H9 (cell line): ENCODE results near the gene NR1D1. TPM values are rescaled to one million over a fixed set of nuclear protein-coding genes. Genes with fewer than 3 reads are reported as not detected.

Source experiments
- DNase-seq: peaks from one replicate; pipeline ENCODE4 v3.0.0-alpha.2; 2017
- H2AFZ ChIP-seq: one replicate; pipeline ENCODE4 v1.6.1; 2013; ENCODE audit warnings: mild to moderate bottlenecking, low read length, control low read depth, moderate library complexity
- H2AK5ac ChIP-seq: 2 replicates; pipeline ENCODE4 v1.6.1; 2013; ENCODE audit warnings: low read length, control low read depth, mixed read lengths; ENCODE audit not compliant: insufficient read length
- H2BK120ac ChIP-seq: one replicate; pipeline ENCODE4 v1.6.1; 2013; ENCODE audit warnings: low read depth, mild to moderate bottlenecking, low read length, control low read depth, inconsistent platforms; ENCODE audit not compliant: poor library complexity, severe bottlenecking
- H2BK12ac ChIP-seq: 2 replicates; pipeline ENCODE4 v1.6.1; 2013; ENCODE audit warnings: low read length, control low read depth, mixed read lengths, low read depth; ENCODE audit not compliant: insufficient read length
- H2BK15ac ChIP-seq: 2 replicates; pipeline ENCODE4 v1.6.1; 2013; ENCODE audit warnings: low read depth, low read length, control low read depth
- H2BK20ac ChIP-seq: one replicate; pipeline ENCODE4 v1.6.1; 2013; ENCODE audit warnings: low read depth, mild to moderate bottlenecking, low read length, control low read depth, inconsistent platforms; ENCODE audit not compliant: poor library complexity, severe bottlenecking
- H2BK5ac ChIP-seq: 2 replicates; pipeline ENCODE4 v1.6.1; 2013; ENCODE audit warnings: low read length, control low read depth, mixed read lengths; ENCODE audit not compliant: insufficient read length
- H3K14ac ChIP-seq: 2 replicates; pipeline ENCODE4 v1.6.1; 2013; ENCODE audit warnings: low read length, control low read depth; ENCODE audit not compliant: insufficient read depth
- H3K18ac ChIP-seq: 2 replicates; pipeline ENCODE4 v1.6.1; 2013; ENCODE audit warnings: low read depth, mild to moderate bottlenecking, mixed read lengths, low read length, control low read depth; ENCODE audit not compliant: insufficient read length
- H3K23ac ChIP-seq: 2 replicates; pipeline ENCODE4 v1.6.1; 2013; ENCODE audit warnings: low read length, control low read depth, mixed read lengths, low read depth; ENCODE audit not compliant: insufficient read length
- H3K23me2 ChIP-seq: 2 replicates; pipeline ENCODE4 v1.6.1; 2013; ENCODE audit warnings: low read depth, mild to moderate bottlenecking, mixed read lengths, low read length, control low read depth; ENCODE audit not compliant: insufficient read length, poor library complexity, severe bottlenecking
- H3K27ac ChIP-seq: 2 replicates; pipeline ENCODE4 v1.5.1; 2013; ENCODE audit warnings: low read length, control low read depth, mixed read lengths, low read depth; ENCODE audit not compliant: insufficient read length
- H3K27me3 ChIP-seq: 2 replicates; pipeline ENCODE4 v1.6.1; 2013; ENCODE audit warnings: low read length, control low read depth, inconsistent platforms; ENCODE audit not compliant: insufficient read depth
- H3K4ac ChIP-seq: 2 replicates; pipeline ENCODE4 v1.6.1; 2013; ENCODE audit warnings: low read depth, mild to moderate bottlenecking, control low read depth, inconsistent platforms, low read length, moderate library complexity
- H3K4me1 ChIP-seq: 2 replicates; pipeline ENCODE4 v1.6.1; 2013; ENCODE audit warnings: low read length, control low read depth, inconsistent platforms; ENCODE audit not compliant: insufficient read depth
- H3K4me2 ChIP-seq: 2 replicates; pipeline ENCODE4 v1.6.1; 2013; ENCODE audit warnings: low read length, control low read depth, mixed read lengths; ENCODE audit not compliant: insufficient read length, insufficient read depth
- H3K56ac ChIP-seq: 2 replicates; pipeline ENCODE4 v1.6.1; 2013; ENCODE audit warnings: low read depth, mild to moderate bottlenecking, mixed read lengths, low read length, control low read depth; ENCODE audit not compliant: insufficient read length
- H3K79me1 ChIP-seq: 2 replicates; pipeline ENCODE4 v1.6.1; 2013; ENCODE audit warnings: low read depth, mild to moderate bottlenecking, moderate library complexity, low read length, control low read depth, inconsistent platforms; ENCODE audit not compliant: insufficient read depth, poor library complexity, severe bottlenecking
- H3K79me2 ChIP-seq: 2 replicates; pipeline ENCODE4 v1.6.1; 2013; ENCODE audit warnings: low read length, control low read depth, inconsistent platforms; ENCODE audit not compliant: insufficient read depth
- H3K9ac ChIP-seq: 2 replicates; pipeline ENCODE4 v1.6.1; 2013; ENCODE audit warnings: low read length, control low read depth, mixed read lengths; ENCODE audit not compliant: insufficient read length; ENCODE audit errors: extremely low read depth
- H3K9me3 ChIP-seq: one replicate; pipeline ENCODE4 v1.6.1; 2013; ENCODE audit warnings: low read depth, low read length, inconsistent platforms; ENCODE audit not compliant: control insufficient read depth
- H3T11ph ChIP-seq: one replicate; pipeline ENCODE4 v1.6.1; 2013; ENCODE audit warnings: mild to moderate bottlenecking, low read length, control low read depth, inconsistent platforms
- H4K20me1 ChIP-seq: one replicate; pipeline ENCODE4 v1.6.1; 2013; ENCODE audit not compliant: control insufficient read depth, insufficient read length, insufficient read depth
- H4K5ac ChIP-seq: 2 replicates; pipeline ENCODE4 v1.6.1; 2013; ENCODE audit warnings: low read depth, mild to moderate bottlenecking, mixed read lengths, low read length, control low read depth; ENCODE audit not compliant: insufficient read length
- H4K8ac ChIP-seq: replicated peaks from 2 replicates; pipeline ENCODE4 v1.6.1; 2013; ENCODE audit warnings: low read length, control low read depth, mixed read lengths, low read depth; ENCODE audit not compliant: insufficient read length
- H4K91ac ChIP-seq: 2 replicates; pipeline ENCODE4 v1.6.1; 2013; ENCODE audit warnings: low read depth, mild to moderate bottlenecking, moderate library complexity, mixed read lengths, low read length, control low read depth; ENCODE audit not compliant: insufficient read length
- H3K27ac Mint-ChIP-seq, 3 experiments: 2 replicates in 2 of 3; 3 replicates in 1 of 3; pipeline ENCODE4 v1.8.0; 2020 to 2021; ENCODE audit warnings: mixed read lengths in 3 of 3, mild to moderate bottlenecking in 1 of 3, moderate library complexity in 1 of 3
- H3K27me3 Mint-ChIP-seq: 2 replicates; pipeline ENCODE4 v1.8.0; 2021; ENCODE audit warnings: low read depth, mild to moderate bottlenecking, moderate library complexity, mixed read lengths
- H3K36me3 Mint-ChIP-seq, 3 experiments: 2 replicates in 2 of 3; 3 replicates in 1 of 3; pipeline ENCODE4 v1.8.0; 2020 to 2021; ENCODE audit warnings: low read depth in 3 of 3, mixed read lengths in 3 of 3; ENCODE audit not compliant: insufficient read depth in 1 of 3
- H3K4me1 Mint-ChIP-seq, 2 experiments: 2 replicates each; pipeline ENCODE4 v1.8.0; 2020; ENCODE audit warnings: mixed read lengths in 2 of 2
- H3K4me3 Mint-ChIP-seq, 2 experiments: 2 replicates in 1 of 2; 3 replicates in 1 of 2; pipeline ENCODE4 v1.8.0; 2020 to 2021; ENCODE audit warnings: mild to moderate bottlenecking in 2 of 2, mixed read lengths in 2 of 2, moderate library complexity in 1 of 2
- H3K9me3 Mint-ChIP-seq, 2 experiments: 2 replicates in 1 of 2; 3 replicates in 1 of 2; pipeline ENCODE4 v1.8.0; 2020; ENCODE audit warnings: mild to moderate bottlenecking in 2 of 2, mixed read lengths in 2 of 2, moderate library complexity in 1 of 2
- WGBS: extraction: QIAGEN DNeasy Blood & Tissue Kit; methylation state at CpG from one replicate; pipeline ENCODE4 v1.1.7; 2013; ENCODE audit warnings: missing lambda C conversion rate, low lambda C conversion rate, mixed read lengths; ENCODE audit not compliant: insufficient read length; ENCODE audit errors: extremely low coverage; 5-methylcytosine and 5-hydroxymethylcytosine counted together
- total RNA-seq: library from RNA; stranded (reverse); gene quantifications from 2 replicates; pipeline ENCODE4 v1.2.1, GENCODE V29; 2021
- TF ChIP-seq, protein P1 (sequence below): fragments of 200-600 bp; sonication (generic); conservative IDR thresholded peaks from 3 replicates; pipeline ENCODE4 v1.8.0; 2021; ENCODE audit warnings: antibody characterized with exemption, mild to moderate bottlenecking

The NR1D1 gene
- total RNA-seq, 1 experiment from 2014 or later: 8.6 TPM

GRCh38 chr17:40093005-40093579 is 7.3 kb downstream of the NR1D1 start:
- H3K9me3 ChIP-seq: no peaks in the 10 kb centered on the region
- H2AFZ ChIP-seq: no peak overlapping the region
- H3K79me2 ChIP-seq: no peaks in the 10 kb centered on the region
- no peak overlapping the region for H2BK120ac ChIP-seq
- peaks cover 2% of the 10 kb centered on the region for H4K20me1 ChIP-seq
- TF ChIP-seq, protein P1, sequence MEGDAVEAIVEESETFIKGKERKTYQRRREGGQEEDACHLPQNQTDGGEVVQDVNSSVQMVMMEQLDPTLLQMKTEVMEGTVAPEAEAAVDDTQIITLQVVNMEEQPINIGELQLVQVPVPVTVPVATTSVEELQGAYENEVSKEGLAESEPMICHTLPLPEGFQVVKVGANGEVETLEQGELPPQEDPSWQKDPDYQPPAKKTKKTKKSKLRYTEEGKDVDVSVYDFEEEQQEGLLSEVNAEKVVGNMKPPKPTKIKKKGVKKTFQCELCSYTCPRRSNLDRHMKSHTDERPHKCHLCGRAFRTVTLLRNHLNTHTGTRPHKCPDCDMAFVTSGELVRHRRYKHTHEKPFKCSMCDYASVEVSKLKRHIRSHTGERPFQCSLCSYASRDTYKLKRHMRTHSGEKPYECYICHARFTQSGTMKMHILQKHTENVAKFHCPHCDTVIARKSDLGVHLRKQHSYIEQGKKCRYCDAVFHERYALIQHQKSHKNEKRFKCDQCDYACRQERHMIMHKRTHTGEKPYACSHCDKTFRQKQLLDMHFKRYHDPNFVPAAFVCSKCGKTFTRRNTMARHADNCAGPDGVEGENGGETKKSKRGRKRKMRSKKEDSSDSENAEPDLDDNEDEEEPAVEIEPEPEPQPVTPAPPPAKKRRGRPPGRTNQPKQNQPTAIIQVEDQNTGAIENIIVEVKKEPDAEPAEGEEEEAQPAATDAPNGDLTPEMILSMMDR: no peak
- Mint-ChIP-seq H3K4me1 (peaks cover 13 to 52% of the 10 kb centered on the region in 2 experiments; a peak in 3 of 4 replicates), H3K36me3 (peaks cover 29 to 49% (median 38%) of the 10 kb centered on the region in 3 experiments), H3K9me3 (no peaks in the 10 kb centered on the region), H3K27ac (peak overlapping the region in 1 of 3 experiments; percentile 6; a peak in 2 of 7 replicates), H3K4me3 (no peak overlapping the region), H3K27me3 (no peaks in the 10 kb centered on the region; the same call in 1 of the 2 replicates)
- WGBS: no CpG with 5 or more reads among the region's 29 CpGs
- no peak overlapping the region for H4K8ac ChIP-seq
- H2BK12ac ChIP-seq: no peak overlapping the region
- H3K14ac ChIP-seq: no peak overlapping the region; the same call in 1 of the 2 replicates
- no peak overlapping the region for H3K27ac ChIP-seq
- no peaks in the 10 kb centered on the region; the same call in 1 of the 2 replicates for H3K4me1 ChIP-seq
- no peak overlapping the region for H2BK15ac ChIP-seq
- no peaks in the 10 kb centered on the region for H3K79me1 ChIP-seq
- H3K56ac ChIP-seq: no peak overlapping the region
- H3K4me2 ChIP-seq: no peak overlapping the region
- no peak overlapping the region for H3K4ac ChIP-seq
- H3K23ac ChIP-seq: no peak overlapping the region
- H3K23me2 ChIP-seq: no peaks in the 10 kb centered on the region
- no peak overlapping the region for H2AK5ac ChIP-seq
- no peak overlapping the region for H3K18ac ChIP-seq
- DNase-seq: no peak
- H3T11ph ChIP-seq: no peak overlapping the region
- H3K27me3 ChIP-seq: no peaks in the 10 kb centered on the region
- H3K9ac ChIP-seq: no peak overlapping the region
- H4K91ac ChIP-seq: no peak overlapping the region
- no peak overlapping the region for H4K5ac ChIP-seq
- H2BK5ac ChIP-seq: no peak overlapping the region
- H2BK20ac ChIP-seq: no peak overlapping the region
